ENCODE results near the gene SPATA25. TPM values are rescaled to one million over a fixed set of nuclear protein-coding genes. Genes with fewer than 3 reads are reported as not detected.
A peak's percentile ranks its signal among the peaks of the same experiment; 100 is the strongest.

Gene SPATA25
- total RNA-seq, 1 donor: 1.4 TPM

DNA sequence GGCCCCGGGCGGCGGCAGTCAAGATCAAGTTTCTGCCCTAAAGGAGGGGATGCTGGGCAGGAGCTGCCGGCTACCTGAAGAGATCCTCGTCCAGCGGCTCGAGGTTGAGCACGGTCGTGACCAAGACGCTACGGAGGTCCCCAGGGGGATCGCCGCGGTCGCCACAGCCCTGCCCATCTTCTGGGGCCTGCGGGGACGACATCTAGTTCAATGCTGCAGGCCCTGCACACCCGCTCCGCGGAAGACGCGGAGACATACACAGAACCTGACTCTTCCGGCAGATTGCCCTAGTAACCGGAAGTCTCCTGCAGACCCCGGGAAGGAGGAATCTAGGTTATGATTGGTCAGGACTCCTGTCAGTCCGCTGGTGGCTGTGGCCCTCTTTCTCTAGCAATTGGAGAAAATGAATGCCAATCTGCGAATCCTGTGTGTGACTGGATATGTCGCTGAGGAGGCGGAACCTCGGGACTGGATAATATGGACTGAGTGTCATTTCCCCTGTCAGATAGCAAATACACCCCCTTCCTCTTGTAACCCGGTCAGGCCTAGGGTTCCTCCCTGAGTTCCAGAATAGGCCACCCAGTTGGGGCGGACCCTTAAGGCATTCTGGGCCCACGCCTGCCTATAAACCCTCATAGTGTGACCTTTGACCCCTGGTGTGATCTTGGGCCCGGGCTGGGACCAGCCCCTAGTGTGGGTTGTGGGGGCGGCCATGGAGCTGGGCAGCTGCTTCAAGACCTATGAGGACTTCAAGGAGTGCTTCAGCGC, 30.1 kb downstream of the SPATA25 start, which contains the start of the genes ACOT8 and ZSWIM3:
ACOT8 (minus strand) TSS at position 279 of the 768 bp plus-strand sequence; CDS start at position 202, 77 bp downstream.
ZSWIM3 (plus strand) TSS at position 501 of the 768 bp plus-strand sequence; CDS start at position 713, 212 bp downstream.
- Histone ChIP-seq H3K79me2 (ENCODE audit: insufficient read depth, low read length) (peaks cover 35% of the 10 kb centered on the region), H3K27ac (ENCODE audit: low read depth, low read length) (peak within 1 kb of the TSS; percentile 63), H3K27me3 (ENCODE audit: insufficient read depth, low read length) (no peaks in the 10 kb centered on the region), H3K4me1 (ENCODE audit: insufficient read depth, low read length) (peaks cover 27% of the 10 kb centered on the region), H3K4me2 (ENCODE audit: insufficient read depth, low read length) (peak within 1 kb of the TSS; percentile 99), H2AFZ (ENCODE audit: low read length) (peak within 1 kb of the TSS; percentile 95), H4K20me1 (ENCODE audit: insufficient read depth, low read length) (peaks cover 7% of the 10 kb centered on the region), H3K4me3 (ENCODE audit: insufficient read depth, low read length) (peak within 1 kb of the TSS; percentile 86), H3K36me3 (ENCODE audit: insufficient read depth, low read length) (peaks cover 8% of the 10 kb centered on the region), H3K9me3 (ENCODE audit: low read depth, low read length) (no peaks in the 10 kb centered on the region)
- TF ChIP-seq, protein P1, sequence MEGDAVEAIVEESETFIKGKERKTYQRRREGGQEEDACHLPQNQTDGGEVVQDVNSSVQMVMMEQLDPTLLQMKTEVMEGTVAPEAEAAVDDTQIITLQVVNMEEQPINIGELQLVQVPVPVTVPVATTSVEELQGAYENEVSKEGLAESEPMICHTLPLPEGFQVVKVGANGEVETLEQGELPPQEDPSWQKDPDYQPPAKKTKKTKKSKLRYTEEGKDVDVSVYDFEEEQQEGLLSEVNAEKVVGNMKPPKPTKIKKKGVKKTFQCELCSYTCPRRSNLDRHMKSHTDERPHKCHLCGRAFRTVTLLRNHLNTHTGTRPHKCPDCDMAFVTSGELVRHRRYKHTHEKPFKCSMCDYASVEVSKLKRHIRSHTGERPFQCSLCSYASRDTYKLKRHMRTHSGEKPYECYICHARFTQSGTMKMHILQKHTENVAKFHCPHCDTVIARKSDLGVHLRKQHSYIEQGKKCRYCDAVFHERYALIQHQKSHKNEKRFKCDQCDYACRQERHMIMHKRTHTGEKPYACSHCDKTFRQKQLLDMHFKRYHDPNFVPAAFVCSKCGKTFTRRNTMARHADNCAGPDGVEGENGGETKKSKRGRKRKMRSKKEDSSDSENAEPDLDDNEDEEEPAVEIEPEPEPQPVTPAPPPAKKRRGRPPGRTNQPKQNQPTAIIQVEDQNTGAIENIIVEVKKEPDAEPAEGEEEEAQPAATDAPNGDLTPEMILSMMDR (IDR thresholded peaks at IDR 0.05; ENCODE audit: extremely low read depth, low read depth, low read length): no peak
- DNase-seq (ENCODE audit: insufficient read length, low spot score, missing footprints): peak; percentile 100

DNA sequence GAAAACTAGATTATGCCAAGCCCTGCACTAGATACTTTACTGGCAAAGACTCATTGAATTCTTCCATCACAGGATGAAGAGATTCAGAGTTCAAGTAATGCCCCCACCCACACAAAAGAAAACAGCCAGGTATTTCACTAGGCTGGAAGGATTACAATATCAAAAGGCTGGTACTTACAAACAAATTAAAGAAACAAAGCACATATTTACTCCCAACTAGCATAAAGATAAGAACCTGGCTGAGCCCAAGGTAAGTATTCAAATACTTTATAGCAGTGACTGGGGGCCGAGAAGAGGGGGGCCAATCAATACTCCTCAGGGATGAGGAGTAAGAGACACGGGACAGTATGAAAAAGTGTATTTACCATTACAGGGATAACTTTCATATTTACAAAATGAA, 33.9 kb downstream of the SPATA25 start:
- no peak overlapping the region for H3K27ac ChIP-seq (ENCODE audit: low read depth, low read length)
- H3K4me3 ChIP-seq (ENCODE audit: insufficient read depth, low read length): no peak overlapping the region
- H2AFZ ChIP-seq (ENCODE audit: low read length): no peak overlapping the region
- no peak overlapping the region for H3K4me2 ChIP-seq (ENCODE audit: insufficient read depth, low read length)
- H3K27me3 ChIP-seq (ENCODE audit: insufficient read depth, low read length): no peaks in the 10 kb centered on the region
- peaks cover 12% of the 10 kb centered on the region for H3K36me3 ChIP-seq (ENCODE audit: insufficient read depth, low read length)
- peaks cover 19% of the 10 kb centered on the region for H3K4me1 ChIP-seq (ENCODE audit: insufficient read depth, low read length)
- H4K20me1 ChIP-seq (ENCODE audit: insufficient read depth, low read length): peaks cover 11% of the 10 kb centered on the region
- H3K79me2 ChIP-seq (ENCODE audit: insufficient read depth, low read length): peaks cover 37% of the 10 kb centered on the region
- TF ChIP-seq, protein P1 (IDR thresholded peaks at IDR 0.05; ENCODE audit: extremely low read depth, low read depth, low read length): no peak
- H3K9me3 ChIP-seq (ENCODE audit: low read depth, low read length): no peaks in the 10 kb centered on the region
- DNase-seq (ENCODE audit: insufficient read length, low spot score, missing footprints): no peak

DNA sequence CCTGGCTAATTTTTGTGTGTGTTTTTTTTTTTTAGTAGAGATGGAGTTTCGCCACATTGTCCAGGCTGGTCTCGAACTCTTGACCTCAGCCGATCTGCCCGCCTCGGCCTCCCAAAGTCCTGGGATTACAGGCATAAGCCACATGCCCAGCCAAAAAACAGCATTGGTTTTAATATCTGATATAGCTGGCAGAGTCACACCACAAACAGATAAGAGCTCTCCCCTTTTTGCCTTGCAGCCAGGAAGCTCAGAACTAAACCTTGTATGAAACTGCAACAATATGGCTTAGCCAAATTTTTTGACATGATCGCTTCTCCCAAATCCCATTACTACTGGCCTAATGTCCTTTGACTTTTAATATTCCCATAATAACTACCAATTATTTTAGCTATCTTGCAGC, 35.1 kb downstream of the SPATA25 start:
- TF ChIP-seq, protein P1 (IDR thresholded peaks at IDR 0.05; ENCODE audit: extremely low read depth, low read depth, low read length): no peak
- no peaks in the 10 kb centered on the region for H3K9me3 ChIP-seq (ENCODE audit: low read depth, low read length)
- peaks cover 10% of the 10 kb centered on the region for H3K4me1 ChIP-seq (ENCODE audit: insufficient read depth, low read length)
- H2AFZ ChIP-seq (ENCODE audit: low read length): no peak overlapping the region
- no peak overlapping the region for H3K27ac ChIP-seq (ENCODE audit: low read depth, low read length)
- peaks cover 11% of the 10 kb centered on the region for H4K20me1 ChIP-seq (ENCODE audit: insufficient read depth, low read length)
- no peak overlapping the region for H3K4me3 ChIP-seq (ENCODE audit: insufficient read depth, low read length)
- H3K4me2 ChIP-seq (ENCODE audit: insufficient read depth, low read length): no peak overlapping the region
- H3K27me3 ChIP-seq (ENCODE audit: insufficient read depth, low read length): no peaks in the 10 kb centered on the region
- no peak for DNase-seq (ENCODE audit: insufficient read length, low spot score, missing footprints)
- H3K79me2 ChIP-seq (ENCODE audit: insufficient read depth, low read length): peaks cover 31% of the 10 kb centered on the region
- peaks cover 16% of the 10 kb centered on the region for H3K36me3 ChIP-seq (ENCODE audit: insufficient read depth, low read length)

DNA sequence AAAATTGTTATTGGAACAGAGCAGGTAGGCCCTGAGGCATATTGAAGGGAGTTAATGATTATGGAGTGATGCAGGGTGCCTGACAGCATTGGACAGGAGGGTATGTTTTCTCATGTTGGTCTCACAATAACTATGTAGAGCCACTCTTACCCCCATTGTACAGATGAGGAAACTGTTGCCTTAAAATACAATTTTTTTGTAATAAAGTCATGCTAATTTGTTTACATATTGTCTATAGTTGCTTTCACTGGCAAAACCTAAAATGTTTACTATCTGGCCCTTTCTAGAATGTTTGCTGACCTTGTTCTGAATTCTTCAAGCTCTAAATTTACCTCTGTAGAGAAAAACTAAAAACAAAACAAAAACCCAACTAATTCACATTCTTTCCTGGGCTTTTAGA, 35.9 kb downstream of the SPATA25 start:
- peaks cover 17% of the 10 kb centered on the region for H3K36me3 ChIP-seq (ENCODE audit: insufficient read depth, low read length)
- TF ChIP-seq, protein P1 (IDR thresholded peaks at IDR 0.05; ENCODE audit: extremely low read depth, low read depth, low read length): no peak
- no peak overlapping the region for H3K4me2 ChIP-seq (ENCODE audit: insufficient read depth, low read length)
- H2AFZ ChIP-seq (ENCODE audit: low read length): no peak overlapping the region
- H3K79me2 ChIP-seq (ENCODE audit: insufficient read depth, low read length): peaks cover 25% of the 10 kb centered on the region
- no peak overlapping the region for H3K4me3 ChIP-seq (ENCODE audit: insufficient read depth, low read length)
- peaks cover 11% of the 10 kb centered on the region for H4K20me1 ChIP-seq (ENCODE audit: insufficient read depth, low read length)
- no peak overlapping the region for H3K27ac ChIP-seq (ENCODE audit: low read depth, low read length)
- H3K4me1 ChIP-seq (ENCODE audit: insufficient read depth, low read length): peaks cover 8% of the 10 kb centered on the region
- H3K9me3 ChIP-seq (ENCODE audit: low read depth, low read length): no peaks in the 10 kb centered on the region
- H3K27me3 ChIP-seq (ENCODE audit: insufficient read depth, low read length): no peaks in the 10 kb centered on the region
- DNase-seq (ENCODE audit: insufficient read length, low spot score, missing footprints): no peak

Data from osteoblast (primary cell).